ENCODE results near the gene COPS9. TPM values are rescaled to one million over a fixed set of nuclear protein-coding genes. Genes with fewer than 3 reads are reported as not detected.

The COPS9 gene
- total RNA-seq, 2 donors from 2014 or later = 232 to 243 TPM

DNA sequence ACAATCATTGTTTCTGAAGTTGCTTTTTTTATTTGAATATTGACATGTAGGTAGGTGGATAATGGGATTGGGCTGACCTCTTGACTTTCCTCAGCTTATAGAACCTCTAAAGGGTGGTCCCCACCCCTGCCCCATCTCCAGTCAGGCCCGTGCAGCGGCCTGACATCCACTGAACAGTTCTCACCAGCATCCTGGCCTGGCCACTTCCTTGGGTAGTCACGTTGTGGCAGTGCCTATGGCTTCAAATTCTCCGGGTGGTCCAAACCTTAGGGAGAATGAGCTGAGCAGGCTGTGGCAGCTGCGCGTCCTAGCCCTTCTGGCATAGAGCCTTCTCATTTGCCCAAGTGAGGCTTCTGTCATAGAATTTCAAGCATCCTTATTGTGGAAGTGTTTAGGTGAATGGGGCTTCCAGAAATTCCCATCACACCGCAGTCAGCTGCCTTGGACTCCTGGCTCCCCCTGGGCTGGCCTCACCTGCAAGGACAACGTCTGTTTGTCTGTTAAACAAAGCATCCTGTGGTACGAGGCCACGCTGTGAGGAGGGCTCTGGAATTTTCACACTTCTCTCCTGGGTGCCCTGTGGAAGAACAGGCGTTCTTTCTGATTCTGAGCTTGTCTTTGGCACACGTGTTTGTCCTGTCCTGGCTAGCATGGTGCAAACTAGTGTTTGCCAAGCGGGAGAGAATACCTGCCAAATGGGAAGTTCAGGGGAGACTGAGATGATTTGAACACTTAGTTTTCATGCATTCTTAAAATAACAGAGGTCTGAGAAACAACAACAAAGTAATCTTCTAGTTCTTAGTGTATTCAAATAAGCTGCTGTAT is 36.2 kb upstream of the COPS9 start:
- no peak for DNase-seq (ENCODE audit: low spot score)
- no peaks in the 10 kb centered on the region for H3K9me3 ChIP-seq
- H3K4me3 ChIP-seq = no peak overlapping the region
- H3K4me1 ChIP-seq = no peaks in the 10 kb centered on the region
- no peak overlapping the region for H3K27ac ChIP-seq
- no peaks in the 10 kb centered on the region for H3K36me3 ChIP-seq
- no peaks in the 10 kb centered on the region for H3K27me3 ChIP-seq
- TF ChIP-seq, protein P1, sequence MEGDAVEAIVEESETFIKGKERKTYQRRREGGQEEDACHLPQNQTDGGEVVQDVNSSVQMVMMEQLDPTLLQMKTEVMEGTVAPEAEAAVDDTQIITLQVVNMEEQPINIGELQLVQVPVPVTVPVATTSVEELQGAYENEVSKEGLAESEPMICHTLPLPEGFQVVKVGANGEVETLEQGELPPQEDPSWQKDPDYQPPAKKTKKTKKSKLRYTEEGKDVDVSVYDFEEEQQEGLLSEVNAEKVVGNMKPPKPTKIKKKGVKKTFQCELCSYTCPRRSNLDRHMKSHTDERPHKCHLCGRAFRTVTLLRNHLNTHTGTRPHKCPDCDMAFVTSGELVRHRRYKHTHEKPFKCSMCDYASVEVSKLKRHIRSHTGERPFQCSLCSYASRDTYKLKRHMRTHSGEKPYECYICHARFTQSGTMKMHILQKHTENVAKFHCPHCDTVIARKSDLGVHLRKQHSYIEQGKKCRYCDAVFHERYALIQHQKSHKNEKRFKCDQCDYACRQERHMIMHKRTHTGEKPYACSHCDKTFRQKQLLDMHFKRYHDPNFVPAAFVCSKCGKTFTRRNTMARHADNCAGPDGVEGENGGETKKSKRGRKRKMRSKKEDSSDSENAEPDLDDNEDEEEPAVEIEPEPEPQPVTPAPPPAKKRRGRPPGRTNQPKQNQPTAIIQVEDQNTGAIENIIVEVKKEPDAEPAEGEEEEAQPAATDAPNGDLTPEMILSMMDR (IDR thresholded peaks at IDR 0.05) = no peak

DNA sequence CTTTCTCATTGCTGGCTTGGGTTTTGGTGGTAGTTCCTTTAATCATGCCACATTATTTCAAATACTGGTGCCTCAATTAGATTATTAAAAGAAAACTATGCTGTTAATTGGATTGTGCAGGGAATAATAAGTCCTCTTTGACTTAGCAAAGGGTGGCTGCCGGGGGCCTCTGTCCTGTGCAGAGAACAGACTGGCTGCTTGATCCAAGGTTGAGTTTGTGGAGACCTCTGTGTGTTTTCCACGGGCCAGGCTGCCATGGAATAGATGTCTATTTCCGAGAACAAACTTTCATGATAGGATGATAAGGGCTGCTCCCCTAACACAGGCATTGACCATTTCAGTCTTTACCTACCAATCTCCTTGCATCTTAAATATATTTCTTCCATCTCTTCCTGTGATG is 34.8 kb upstream of the COPS9 start:
- TF ChIP-seq, protein P1 (IDR thresholded peaks at IDR 0.05) = no peak
- Histone ChIP-seq H3K27me3 (no peaks in the 10 kb centered on the region), H3K27ac (no peak overlapping the region), H3K4me1 (no peaks in the 10 kb centered on the region), H3K9me3 (no peaks in the 10 kb centered on the region), H3K4me3 (no peak overlapping the region), H3K36me3 (no peaks in the 10 kb centered on the region)
- no peak for DNase-seq (ENCODE audit: low spot score)

DNA sequence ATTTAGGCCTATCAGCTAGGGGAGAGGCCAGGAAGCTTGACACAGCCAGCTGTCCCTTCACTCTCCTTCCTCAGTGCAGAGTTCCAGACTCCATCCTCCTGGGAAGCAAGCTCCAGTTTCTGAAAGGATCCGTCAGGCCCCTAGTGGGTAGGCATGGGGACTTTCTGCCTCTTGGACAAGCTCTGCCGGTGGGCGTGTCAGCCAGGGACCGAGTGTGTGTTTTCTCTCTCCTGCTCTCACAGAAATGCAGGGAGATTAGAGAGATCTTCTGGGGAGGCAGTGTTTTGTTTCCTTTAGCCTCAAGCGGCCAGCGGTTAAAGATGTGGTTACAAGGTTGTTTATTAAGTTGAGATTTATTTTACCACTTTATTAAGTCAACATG is 34.2 kb upstream of the COPS9 start:
- no peaks in the 10 kb centered on the region for H3K9me3 ChIP-seq
- no peak overlapping the region for H3K27ac ChIP-seq
- TF ChIP-seq, protein P1 (IDR thresholded peaks at IDR 0.05) = no peak
- H3K36me3 ChIP-seq = no peaks in the 10 kb centered on the region
- no peaks in the 10 kb centered on the region for H3K27me3 ChIP-seq
- no peak overlapping the region for H3K4me3 ChIP-seq
- no peaks in the 10 kb centered on the region for H3K4me1 ChIP-seq
- DNase-seq (ENCODE audit: low spot score) = no peak

DNA sequence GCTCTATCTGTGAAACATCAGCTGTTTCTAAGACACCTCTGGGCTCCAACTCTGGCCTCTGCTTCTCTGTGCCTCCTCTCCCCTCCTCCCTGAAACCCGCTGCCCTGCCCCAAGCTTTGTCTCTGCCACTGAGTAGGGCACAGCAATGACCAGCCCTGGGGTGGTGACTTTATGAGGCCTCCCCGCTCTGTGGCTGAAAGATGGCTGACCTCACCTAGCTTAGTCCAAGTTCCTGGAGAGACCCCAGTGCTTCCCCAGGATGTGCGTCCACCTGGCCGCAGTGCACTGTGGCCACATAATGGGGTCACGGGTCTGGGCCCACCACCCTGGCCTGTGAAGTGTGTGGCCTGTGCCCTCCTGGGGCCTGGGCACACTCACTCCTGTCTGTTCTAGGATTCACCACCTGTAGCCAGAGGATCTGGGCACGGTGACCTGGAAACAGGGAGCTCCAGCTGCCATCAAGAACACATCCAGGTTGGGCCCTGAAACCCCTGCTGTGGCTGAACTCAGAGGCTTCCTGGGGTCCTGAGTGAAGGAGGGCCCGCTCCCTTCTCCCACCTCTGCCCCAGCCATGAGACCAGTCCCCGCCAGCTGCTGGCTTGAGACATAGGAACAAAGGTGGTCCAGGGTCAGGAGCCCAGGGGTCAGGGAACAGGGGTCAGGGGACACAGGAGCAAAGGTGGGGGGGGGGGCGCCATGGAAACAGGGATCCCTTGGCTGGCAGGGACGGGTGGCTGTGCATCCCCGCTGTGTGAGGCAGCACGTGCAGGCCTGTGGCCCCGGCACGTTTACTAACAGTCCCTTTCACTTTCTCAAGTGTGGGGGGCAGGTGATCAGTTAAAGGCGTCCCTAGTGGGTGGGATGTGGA is 33.6 kb upstream of the COPS9 start:
- Histone ChIP-seq H3K27me3 (no peaks in the 10 kb centered on the region), H3K4me1 (no peaks in the 10 kb centered on the region), H3K27ac (no peak overlapping the region), H3K4me3 (no peak overlapping the region), H3K36me3 (no peaks in the 10 kb centered on the region), H3K9me3 (no peaks in the 10 kb centered on the region)
- TF ChIP-seq, protein P1 (IDR thresholded peaks at IDR 0.05) = no peak
- DNase-seq (ENCODE audit: low spot score) = no peak

DNA sequence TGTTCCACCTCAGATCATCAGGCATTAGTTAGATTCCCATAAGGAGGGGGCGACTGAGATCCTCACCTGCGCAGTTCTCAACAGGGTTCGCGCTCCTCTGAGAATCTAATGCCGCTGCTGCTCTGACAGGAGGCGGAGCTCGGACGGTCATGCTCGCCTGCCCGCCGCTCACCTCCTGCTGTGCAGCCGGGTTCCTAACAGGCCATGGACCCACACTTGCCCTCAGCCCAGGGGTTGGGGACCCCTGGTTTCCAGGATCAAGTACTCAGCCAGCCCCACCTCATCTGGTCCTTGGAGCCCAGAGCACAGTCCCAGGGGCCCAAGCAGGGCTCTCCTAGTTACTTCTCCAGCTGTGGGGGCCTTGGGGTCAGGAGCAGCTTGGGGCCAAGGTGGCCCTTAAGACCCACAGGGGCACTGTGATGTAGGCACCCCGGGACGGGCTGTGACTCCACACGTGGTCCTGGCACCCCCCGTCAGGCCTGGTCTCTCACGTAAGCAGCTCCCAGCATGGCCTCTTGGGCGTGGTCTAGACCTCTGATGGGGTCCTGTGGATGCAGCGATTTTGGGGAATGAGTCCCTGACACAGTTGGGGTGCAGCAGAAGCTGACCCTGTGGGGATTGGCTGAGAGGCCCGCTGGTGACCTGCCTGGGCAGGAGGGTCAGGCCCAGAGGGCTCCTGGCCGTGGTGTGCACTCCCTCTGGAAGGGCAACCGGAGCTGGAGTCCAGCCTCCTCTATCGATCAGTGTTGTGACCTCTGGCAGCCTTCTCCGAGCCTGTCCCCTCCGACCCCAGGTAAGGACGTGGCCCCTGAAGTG is 32.6 kb upstream of the COPS9 start:
- no peaks in the 10 kb centered on the region for H3K36me3 ChIP-seq
- H3K27me3 ChIP-seq = no peaks in the 10 kb centered on the region
- H3K9me3 ChIP-seq = no peaks in the 10 kb centered on the region
- H3K27ac ChIP-seq = no peak overlapping the region
- no peak for DNase-seq (ENCODE audit: low spot score)
- no peak overlapping the region for H3K4me3 ChIP-seq
- TF ChIP-seq, protein P1 (IDR thresholded peaks at IDR 0.05) = no peak
- no peaks in the 10 kb centered on the region for H3K4me1 ChIP-seq

All from right atrium auricular region (tissue), 2 donors.